CD4-positive, alpha-beta T cell treated with Interleukin-15 for 1 hour (primary cell): Measurements from ENCODE around the gene RSRC2.
A peak's percentile ranks its signal among the peaks of the same experiment; 100 is the strongest.
"Not testable (repeated sequence)": the region's sequence is repeated elsewhere in the genome, so short reads cannot be mapped to it uniquely, and the experiment has no call there.

Source experiments
- DNase-seq: peaks from one replicate; pipeline ENCODE4 v3.0.0-alpha.2; 2020

RSRC2 gene

GRCh38 chr12:122516544-122517361 is 10.0 kb downstream of the RSRC2 start:
- no peak for DNase-seq

GRCh38 chr12:122515275-122515674 is 11.5 kb downstream of the RSRC2 start:
- DNase-seq = no peak

- DNase-seq = no peak
Observed at GRCh38 chr12:122513660-122514059, 13.1 kb downstream of the RSRC2 start.

GRCh38 chr12:122513028-122513427 is 13.7 kb downstream of the RSRC2 start:
- not testable (repeated sequence) for DNase-seq

- no peak for DNase-seq
Observed at GRCh38 chr12:122508163-122508562, 18.6 kb downstream of the RSRC2 start.

GRCh38 chr12:122506393-122506938 is 20.3 kb downstream of the RSRC2 start:
- no peak for DNase-seq

- DNase-seq = no peak
Observed at GRCh38 chr12:122505419-122506051, 21.2 kb downstream of the RSRC2 start.

GRCh38 chr12:122503783-122504590 is 22.7 kb downstream of the RSRC2 start:
- no peak for DNase-seq

- DNase-seq = no peak
Observed at GRCh38 chr12:122503147-122503751, 23.5 kb downstream of the RSRC2 start.

GRCh38 chr12:122501489-122501989 is 25.2 kb downstream of the RSRC2 start:
- DNase-seq = no peak

- DNase-seq = peak; percentile 97
Observed at GRCh38 chr12:122500685-122501488, 25.8 kb downstream of the RSRC2 start, which contains the start of gene ZCCHC8. TSS of gene ZCCHC8 (minus strand) at chr12:122500932. CDS start at chr12:122500840, 92 bp downstream.

- DNase-seq = peak; percentile 29
Observed at GRCh38 chr12:122499991-122500684, 26.6 kb downstream of the RSRC2 start.

GRCh38 chr12:122495258-122495657 is 31.5 kb downstream of the RSRC2 start:
- DNase-seq = no peak

- DNase-seq = not testable (repeated sequence)
Observed at GRCh38 chr12:122493222-122493621, 33.5 kb downstream of the RSRC2 start.

- no peak for DNase-seq
Observed at GRCh38 chr12:122491991-122492390, 34.7 kb downstream of the RSRC2 start.

- no peak for DNase-seq
Observed at GRCh38 chr12:122489038-122489437, 37.7 kb downstream of the RSRC2 start.

- not testable (repeated sequence) for DNase-seq
Observed at GRCh38 chr12:122487807-122488206, 38.9 kb downstream of the RSRC2 start.

GRCh38 chr12:122486805-122487426 is 39.8 kb downstream of the RSRC2 start:
- DNase-seq = no peak

GRCh38 chr12:122486360-122486759 is 40.4 kb downstream of the RSRC2 start:
- DNase-seq = not testable (repeated sequence)

- DNase-seq = not testable (repeated sequence)
Observed at GRCh38 chr12:122484385-122484784, 42.4 kb downstream of the RSRC2 start.
